HL-60 (cell line): ENCODE data around the gene CCDC102A.

Experiments used
- DNase-seq, 2 experiments: peaks; one replicate each; pipeline ENCODE4 v3.0.0-alpha.2; 2010 to 2020; ENCODE audit warnings: low read depth in 1 of 2, low spot score in 1 of 2
- H3K27ac ChIP-seq: fragments of 250-450 bp; sonication (Bioruptor Pico); replicated peaks from 2 replicates; pipeline ENCODE4 v1.5.1; 2020; ENCODE audit warnings: mild to moderate bottlenecking, moderate library complexity
- H3K27me3 ChIP-seq: fragments of 250-450 bp; sonication (Bioruptor Pico); 2 replicates; pipeline ENCODE4 v1.5.1; 2021; ENCODE audit warnings: mild to moderate bottlenecking, moderate library complexity; ENCODE audit not compliant: insufficient read depth, poor library complexity, severe bottlenecking
- H3K4me3 ChIP-seq: replicated peaks from 2 replicates; pipeline ENCODE4 v1.5.1; 2011; ENCODE audit warnings: mild to moderate bottlenecking, control low read depth, low read length; ENCODE audit not compliant: insufficient read depth
- CTCF ChIP-seq: IDR thresholded peaks from one replicate; pipeline ENCODE4 v1.5.1; 2011; ENCODE audit warnings: low read length, control low read depth, inconsistent platforms; ENCODE audit not compliant: insufficient read depth
- GABPA ChIP-seq: IDR thresholded peaks from 2 replicates; pipeline ENCODE4 v1.6.1; 2012; ENCODE audit warnings: low read depth
- POLR2AphosphoS5 ChIP-seq: IDR thresholded peaks from 2 replicates; pipeline ENCODE4 v1.6.1; 2012; ENCODE audit warnings: low read depth
- REST ChIP-seq: IDR thresholded peaks from 2 replicates; pipeline ENCODE4 v1.6.1; 2012; ENCODE audit warnings: low read depth; ENCODE audit not compliant: insufficient replicate concordance
- SPI1 ChIP-seq: IDR thresholded peaks from 2 replicates; pipeline ENCODE4 v1.6.1; 2012; ENCODE audit warnings: low read depth, mild to moderate bottlenecking, borderline replicate concordance

CCDC102A gene

GRCh38 chr16:57513371-57514102 is 22.8 kb downstream of the CCDC102A start:
- Histone ChIP-seq H3K27me3 (no peaks in the 10 kb centered on the region), H3K4me3 (no peak overlapping the region), H3K27ac (no peak overlapping the region)
- no peak for TF ChIP-seq REST
- no peak for TF ChIP-seq POLR2AphosphoS5
- DNase-seq: no peak

- Histone ChIP-seq H3K27ac (no peak overlapping the region), H3K4me3 (no peak overlapping the region), H3K27me3 (no peaks in the 10 kb centered on the region)
- DNase-seq: no peak
- TF ChIP-seq POLR2AphosphoS5 (no peak), SPI1 (no peak), CTCF (no peak), REST (no peak), GABPA (no peak)
Measured at GRCh38 chr16:57512296-57513001, 23.9 kb downstream of the CCDC102A start.

- H3K27ac ChIP-seq: no peak overlapping the region
- DNase-seq: no peak
- TF ChIP-seq SPI1 (no peak), GABPA (no peak), REST (no peak), POLR2AphosphoS5 (no peak), CTCF (no peak)
- H3K4me3 ChIP-seq: no peak overlapping the region
- H3K27me3 ChIP-seq: no peaks in the 10 kb centered on the region
Measured at GRCh38 chr16:57510016-57510871, 26.1 kb downstream of the CCDC102A start.
